OCI-LY1 (cell line): ENCODE measurements around the gene NPFF.

ENCODE experiments used
- EZH2 ChIP-seq: fragments of 200-600 bp; sonication (generic), shearing (Covaris generic); IDR thresholded peaks from 2 replicates; pipeline ENCODE4 v1.8.0; 2017; ENCODE audit warnings: borderline replicate concordance, mixed run types, mild to moderate bottlenecking, antibody characterized with exemption, low read length, moderate library complexity, mixed read lengths
- TF ChIP-seq, protein P1 (sequence below): fragments of 200-600 bp; sonication (generic), shearing (Covaris generic); IDR thresholded peaks from 2 replicates; pipeline ENCODE4 v1.5.1; 2017; ENCODE audit warnings: mild to moderate bottlenecking, antibody characterized with exemption, low read length, moderate library complexity, mixed read lengths

DNA sequence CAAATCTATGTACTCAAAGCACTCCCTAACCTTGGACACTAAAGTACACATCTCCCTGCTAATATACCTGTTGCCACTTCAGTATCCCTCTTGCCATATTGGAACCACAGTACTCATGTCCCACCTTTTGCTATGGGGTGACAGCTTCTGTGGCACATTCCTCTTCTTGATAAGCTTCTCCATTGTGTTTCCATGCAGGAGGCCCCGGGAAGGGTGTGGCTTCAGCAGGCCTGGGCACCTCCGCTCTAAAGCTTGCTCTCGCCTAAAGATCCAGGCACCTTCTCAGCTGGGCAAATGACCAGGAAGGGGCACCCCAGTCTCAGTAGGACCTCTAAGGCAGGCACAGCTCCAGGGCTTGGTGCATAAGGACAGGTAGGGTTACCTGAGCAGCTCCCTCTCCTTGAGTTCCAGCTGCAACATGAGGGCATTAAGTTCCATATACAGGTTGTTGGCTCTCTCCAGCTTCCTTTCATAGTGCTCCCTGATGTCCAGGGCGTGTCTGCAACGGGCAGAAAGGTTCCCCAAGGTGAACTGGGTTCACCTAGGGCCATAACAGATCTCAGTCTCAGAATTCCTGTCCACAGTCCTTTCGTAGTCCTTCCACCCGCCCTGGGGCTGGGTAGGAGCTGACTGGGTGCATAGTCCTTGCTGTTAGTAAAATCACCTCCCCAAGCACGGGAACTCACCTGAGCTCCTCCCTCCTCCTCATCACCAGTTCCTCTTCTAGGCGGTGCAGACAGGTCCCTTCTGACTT is 23.9 kb downstream of the NPFF start:
- TF ChIP-seq, protein P1, sequence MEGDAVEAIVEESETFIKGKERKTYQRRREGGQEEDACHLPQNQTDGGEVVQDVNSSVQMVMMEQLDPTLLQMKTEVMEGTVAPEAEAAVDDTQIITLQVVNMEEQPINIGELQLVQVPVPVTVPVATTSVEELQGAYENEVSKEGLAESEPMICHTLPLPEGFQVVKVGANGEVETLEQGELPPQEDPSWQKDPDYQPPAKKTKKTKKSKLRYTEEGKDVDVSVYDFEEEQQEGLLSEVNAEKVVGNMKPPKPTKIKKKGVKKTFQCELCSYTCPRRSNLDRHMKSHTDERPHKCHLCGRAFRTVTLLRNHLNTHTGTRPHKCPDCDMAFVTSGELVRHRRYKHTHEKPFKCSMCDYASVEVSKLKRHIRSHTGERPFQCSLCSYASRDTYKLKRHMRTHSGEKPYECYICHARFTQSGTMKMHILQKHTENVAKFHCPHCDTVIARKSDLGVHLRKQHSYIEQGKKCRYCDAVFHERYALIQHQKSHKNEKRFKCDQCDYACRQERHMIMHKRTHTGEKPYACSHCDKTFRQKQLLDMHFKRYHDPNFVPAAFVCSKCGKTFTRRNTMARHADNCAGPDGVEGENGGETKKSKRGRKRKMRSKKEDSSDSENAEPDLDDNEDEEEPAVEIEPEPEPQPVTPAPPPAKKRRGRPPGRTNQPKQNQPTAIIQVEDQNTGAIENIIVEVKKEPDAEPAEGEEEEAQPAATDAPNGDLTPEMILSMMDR, result no peak
- TF ChIP-seq EZH2, result no peak
